HepG2 (cell line): ENCODE data around the gene ZC3H7B. TPM values are rescaled to one million over a fixed set of nuclear protein-coding genes. Genes with fewer than 3 reads are reported as not detected.
A peak's percentile ranks its signal among the peaks of the same experiment; 100 is the strongest.

Source experiments
- KLF12 ChIP-seq: sonication (generic); formaldehyde crosslinking; IDR thresholded peaks from 2 replicates; pipeline ENCODE4 v1.4.0; 2020; ENCODE audit warnings: missing genetic modification reagents, borderline replicate concordance
- MZF1 ChIP-seq: sonication (generic); formaldehyde crosslinking; IDR thresholded peaks from 2 replicates; pipeline ENCODE4 v1.8.1; 2023; ENCODE audit warnings: mild to moderate bottlenecking, missing genetic modification reagents, borderline replicate concordance
- NBN ChIP-seq: fragments of 450-650 bp; conservative IDR thresholded peaks from 2 replicates; pipeline ENCODE4 v1.6.1; 2017
- NFE2L1 ChIP-seq: sonication (generic); formaldehyde crosslinking; IDR thresholded peaks from 2 replicates; pipeline ENCODE4 v1.4.0; 2020; ENCODE audit warnings: missing genetic modification reagents, mild to moderate bottlenecking, borderline replicate concordance
- REL ChIP-seq: sonication (generic); formaldehyde crosslinking; conservative IDR thresholded peaks from 2 replicates; pipeline ENCODE4 v1.8.0; 2022; ENCODE audit warnings: mild to moderate bottlenecking, missing genetic modification reagents, moderate library complexity
- TCF7L2 ChIP-seq: IDR thresholded peaks from 2 replicates; pipeline ENCODE4 v1.6.1; 2011; ENCODE audit warnings: mild to moderate bottlenecking, low read depth, low read length, moderate library complexity
- THAP11 ChIP-seq: IDR thresholded peaks from 2 replicates; pipeline ENCODE4 v1.6.1; 2016; ENCODE audit warnings: missing biosample characterization, missing genetic modification reagents
- ZBTB20 ChIP-seq: sonication (generic); formaldehyde crosslinking; IDR thresholded peaks from 2 replicates; pipeline ENCODE4 v1.8.1; 2023; ENCODE audit warnings: missing genetic modification reagents, low read depth, mild to moderate bottlenecking, borderline replicate concordance
- ZMAT3 ChIP-seq: sonication (generic); formaldehyde crosslinking; conservative IDR thresholded peaks from 2 replicates; pipeline ENCODE4 v1.7.0; 2021; ENCODE audit warnings: missing genetic modification reagents
- ZNF124 ChIP-seq: sonication (generic); formaldehyde crosslinking; IDR thresholded peaks from 2 replicates; pipeline ENCODE4 v1.4.0; 2020; ENCODE audit warnings: missing genetic modification reagents
- ZNF549 ChIP-seq: sonication (generic); formaldehyde crosslinking; IDR thresholded peaks from 2 replicates; pipeline ENCODE4 v1.5.0; 2020; ENCODE audit warnings: missing genetic modification reagents
- ZNF790 ChIP-seq: sonication (generic); formaldehyde crosslinking; IDR thresholded peaks from 2 replicates; pipeline ENCODE4 v1.8.0; 2022; ENCODE audit warnings: missing genetic modification reagents, mild to moderate bottlenecking, borderline replicate concordance
- polyA plus RNA-seq, 8 experiments: library from polyadenylated mRNA; depleted of rRNA in 3 of 8; stranded (reverse) in 7 of 8; unstranded in 1 of 8; fragments of >200 nt; fragmentation: Illumina TruSeq in 4 of 8; extraction: Trizol in 4 of 8; gene quantifications; 2 replicates each; pipeline versions ENCODE4 v1.2.1 to v1.2.3, GENCODE V29; 2011 to 2016; ENCODE audit warnings: low read depth in 4 of 8, missing spikeins in 1 of 8, mixed read lengths in 1 of 8; ENCODE audit not compliant: insufficient read depth in 1 of 8
- total RNA-seq, 5 experiments: library from RNA; depleted of rRNA; stranded (reverse); fragments of >200 nt; fragmentation: Illumina TruSeq; extraction: Trizol; gene quantifications; 2 replicates each; pipeline ENCODE4 v1.2.3, GENCODE V29; 2016; ENCODE audit warnings: low read depth in 1 of 5
- TF ChIP-seq, protein P1 (sequence below): sonication (generic); formaldehyde crosslinking; IDR thresholded peaks from 2 replicates; pipeline ENCODE4 v1.5.0; 2020; ENCODE audit warnings: mild to moderate bottlenecking, missing genetic modification reagents, borderline replicate concordance
- TF ChIP-seq, protein P2 (sequence below): sonication (generic); formaldehyde crosslinking; conservative IDR thresholded peaks from 2 replicates; pipeline ENCODE4 v1.4.0; 2020; ENCODE audit warnings: missing genetic modification reagents
- TF ChIP-seq, protein P3 (sequence below): sonication (generic); formaldehyde crosslinking; IDR thresholded peaks from 2 replicates; pipeline ENCODE4 v1.4.0; 2020; ENCODE audit warnings: mild to moderate bottlenecking, missing genetic modification reagents, borderline replicate concordance
- TF ChIP-seq, protein P4 (sequence below): IDR thresholded peaks from 2 replicates; pipeline ENCODE4 v1.6.1; 2016; ENCODE audit warnings: low read depth, control low read depth

ZC3H7B gene
- total and polyA plus RNA-seq, 2 of the 13 experiments (the other 11 are each of a cell fraction or from before 2014, with no cell fraction given): 26.4 to 37.2 TPM

DNA sequence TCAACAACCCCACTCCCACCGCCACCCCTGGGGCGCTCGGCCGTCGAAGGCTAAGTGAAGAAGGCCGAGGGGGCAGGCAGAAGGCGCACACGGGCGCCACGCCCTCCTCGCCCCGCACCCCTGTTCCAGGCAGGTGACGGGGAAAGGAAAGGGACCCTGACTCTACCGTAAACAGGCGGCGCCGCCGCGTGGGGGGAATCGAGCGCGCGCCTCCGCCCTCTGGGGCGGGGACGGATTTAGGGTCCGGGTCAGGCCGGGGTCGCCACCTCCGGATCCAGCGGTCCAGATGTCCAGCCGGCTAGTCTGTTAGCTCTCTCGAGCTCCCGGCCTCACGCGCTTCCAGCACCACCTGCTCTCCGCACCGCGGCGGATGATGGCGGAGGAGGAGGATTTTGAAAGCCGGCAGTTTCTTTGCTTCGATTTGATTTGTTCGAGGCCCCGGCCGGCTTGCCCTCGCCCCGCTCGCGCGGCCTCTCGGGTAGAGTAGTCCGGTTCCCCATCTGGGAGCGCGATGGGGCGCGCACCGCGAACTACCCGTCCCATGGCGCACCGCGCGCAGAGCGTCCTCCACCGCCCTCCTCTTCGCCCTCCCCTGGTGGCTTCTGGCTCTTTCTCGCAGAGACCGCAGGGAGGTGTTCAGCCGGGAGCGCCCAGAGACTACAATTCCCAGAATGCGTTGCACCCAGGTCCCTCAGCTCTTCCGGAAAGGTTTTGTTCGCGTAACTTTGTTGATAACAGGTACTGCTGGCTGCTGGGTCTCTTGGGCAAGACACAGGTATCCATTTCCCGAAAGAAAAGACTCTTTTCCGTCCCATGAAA, 15.3 kb upstream of the ZC3H7B start, which contains the start of gene RANGAP1 (continued):
- no peak for TF ChIP-seq TCF7L2
- TF ChIP-seq, protein P1, sequence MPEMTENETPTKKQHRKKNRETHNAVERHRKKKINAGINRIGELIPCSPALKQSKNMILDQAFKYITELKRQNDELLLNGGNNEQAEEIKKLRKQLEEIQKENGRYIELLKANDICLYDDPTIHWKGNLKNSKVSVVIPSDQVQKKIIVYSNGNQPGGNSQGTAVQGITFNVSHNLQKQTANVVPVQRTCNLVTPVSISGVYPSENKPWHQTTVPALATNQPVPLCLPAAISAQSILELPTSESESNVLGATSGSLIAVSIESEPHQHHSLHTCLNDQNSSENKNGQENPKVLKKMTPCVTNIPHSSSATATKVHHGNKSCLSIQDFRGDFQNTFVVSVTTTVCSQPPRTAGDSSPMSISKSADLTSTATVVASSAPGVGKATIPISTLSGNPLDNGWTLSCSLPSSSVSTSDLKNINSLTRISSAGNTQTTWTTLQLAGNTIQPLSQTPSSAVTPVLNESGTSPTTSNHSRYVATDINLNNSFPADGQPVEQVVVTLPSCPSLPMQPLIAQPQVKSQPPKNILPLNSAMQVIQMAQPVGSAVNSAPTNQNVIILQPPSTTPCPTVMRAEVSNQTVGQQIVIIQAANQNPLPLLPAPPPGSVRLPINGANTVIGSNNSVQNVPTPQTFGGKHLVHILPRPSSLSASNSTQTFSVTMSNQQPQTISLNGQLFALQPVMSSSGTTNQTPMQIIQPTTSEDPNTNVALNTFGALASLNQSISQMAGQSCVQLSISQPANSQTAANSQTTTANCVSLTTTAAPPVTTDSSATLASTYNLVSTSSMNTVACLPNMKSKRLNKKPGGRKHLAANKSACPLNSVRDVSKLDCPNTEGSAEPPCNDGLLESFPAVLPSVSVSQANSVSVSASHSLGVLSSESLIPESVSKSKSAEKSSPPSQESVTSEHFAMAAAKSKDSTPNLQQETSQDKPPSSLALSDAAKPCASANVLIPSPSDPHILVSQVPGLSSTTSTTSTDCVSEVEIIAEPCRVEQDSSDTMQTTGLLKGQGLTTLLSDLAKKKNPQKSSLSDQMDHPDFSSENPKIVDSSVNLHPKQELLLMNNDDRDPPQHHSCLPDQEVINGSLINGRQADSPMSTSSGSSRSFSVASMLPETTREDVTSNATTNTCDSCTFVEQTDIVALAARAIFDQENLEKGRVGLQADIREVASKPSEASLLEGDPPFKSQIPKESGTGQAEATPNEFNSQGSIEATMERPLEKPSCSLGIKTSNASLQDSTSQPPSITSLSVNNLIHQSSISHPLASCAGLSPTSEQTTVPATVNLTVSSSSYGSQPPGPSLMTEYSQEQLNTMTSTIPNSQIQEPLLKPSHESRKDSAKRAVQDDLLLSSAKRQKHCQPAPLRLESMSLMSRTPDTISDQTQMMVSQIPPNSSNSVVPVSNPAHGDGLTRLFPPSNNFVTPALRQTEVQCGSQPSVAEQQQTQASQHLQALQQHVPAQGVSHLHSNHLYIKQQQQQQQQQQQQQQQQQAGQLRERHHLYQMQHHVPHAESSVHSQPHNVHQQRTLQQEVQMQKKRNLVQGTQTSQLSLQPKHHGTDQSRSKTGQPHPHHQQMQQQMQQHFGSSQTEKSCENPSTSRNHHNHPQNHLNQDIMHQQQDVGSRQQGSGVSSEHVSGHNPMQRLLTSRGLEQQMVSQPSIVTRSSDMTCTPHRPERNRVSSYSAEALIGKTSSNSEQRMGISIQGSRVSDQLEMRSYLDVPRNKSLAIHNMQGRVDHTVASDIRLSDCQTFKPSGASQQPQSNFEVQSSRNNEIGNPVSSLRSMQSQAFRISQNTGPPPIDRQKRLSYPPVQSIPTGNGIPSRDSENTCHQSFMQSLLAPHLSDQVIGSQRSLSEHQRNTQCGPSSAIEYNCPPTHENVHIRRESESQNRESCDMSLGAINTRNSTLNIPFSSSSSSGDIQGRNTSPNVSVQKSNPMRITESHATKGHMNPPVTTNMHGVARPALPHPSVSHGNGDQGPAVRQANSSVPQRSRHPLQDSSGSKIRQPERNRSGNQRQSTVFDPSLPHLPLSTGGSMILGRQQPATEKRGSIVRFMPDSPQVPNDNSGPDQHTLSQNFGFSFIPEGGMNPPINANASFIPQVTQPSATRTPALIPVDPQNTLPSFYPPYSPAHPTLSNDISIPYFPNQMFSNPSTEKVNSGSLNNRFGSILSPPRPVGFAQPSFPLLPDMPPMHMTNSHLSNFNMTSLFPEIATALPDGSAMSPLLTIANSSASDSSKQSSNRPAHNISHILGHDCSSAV (CRISPR knock-in tag): no peak
- no peak for TF ChIP-seq ZNF790 (CRISPR knock-in tag)
- TF ChIP-seq MZF1: no peak
- no peak for TF ChIP-seq NFE2L1 (CRISPR knock-in tag)
- peak; percentile 98 for TF ChIP-seq THAP11 (CRISPR knock-in tag)
- TF ChIP-seq, protein P2, sequence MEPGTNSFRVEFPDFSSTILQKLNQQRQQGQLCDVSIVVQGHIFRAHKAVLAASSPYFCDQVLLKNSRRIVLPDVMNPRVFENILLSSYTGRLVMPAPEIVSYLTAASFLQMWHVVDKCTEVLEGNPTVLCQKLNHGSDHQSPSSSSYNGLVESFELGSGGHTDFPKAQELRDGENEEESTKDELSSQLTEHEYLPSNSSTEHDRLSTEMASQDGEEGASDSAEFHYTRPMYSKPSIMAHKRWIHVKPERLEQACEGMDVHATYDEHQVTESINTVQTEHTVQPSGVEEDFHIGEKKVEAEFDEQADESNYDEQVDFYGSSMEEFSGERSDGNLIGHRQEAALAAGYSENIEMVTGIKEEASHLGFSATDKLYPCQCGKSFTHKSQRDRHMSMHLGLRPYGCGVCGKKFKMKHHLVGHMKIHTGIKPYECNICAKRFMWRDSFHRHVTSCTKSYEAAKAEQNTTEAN (CRISPR knock-in tag): peak; percentile 17; the same call in 1 of the 2 replicates
- TF ChIP-seq KLF12 (CRISPR knock-in tag): no peak; the same call in 1 of the 2 replicates
- no peak for TF ChIP-seq ZNF549 (CRISPR knock-in tag)
- TF ChIP-seq, protein P3, sequence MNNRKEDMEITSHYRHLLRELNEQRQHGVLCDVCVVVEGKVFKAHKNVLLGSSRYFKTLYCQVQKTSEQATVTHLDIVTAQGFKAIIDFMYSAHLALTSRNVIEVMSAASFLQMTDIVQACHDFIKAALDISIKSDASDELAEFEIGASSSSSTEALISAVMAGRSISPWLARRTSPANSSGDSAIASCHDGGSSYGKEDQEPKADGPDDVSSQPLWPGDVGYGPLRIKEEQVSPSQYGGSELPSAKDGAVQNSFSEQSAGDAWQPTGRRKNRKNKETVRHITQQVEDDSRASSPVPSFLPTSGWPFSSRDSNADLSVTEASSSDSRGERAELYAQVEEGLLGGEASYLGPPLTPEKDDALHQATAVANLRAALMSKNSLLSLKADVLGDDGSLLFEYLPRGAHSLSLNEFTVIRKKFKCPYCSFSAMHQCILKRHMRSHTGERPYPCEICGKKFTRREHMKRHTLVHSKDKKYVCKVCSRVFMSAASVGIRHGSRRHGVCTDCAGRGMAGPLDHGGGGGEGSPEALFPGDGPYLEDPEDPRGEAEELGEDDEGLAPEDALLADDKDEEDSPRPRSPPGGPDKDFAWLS: no peak
- TF ChIP-seq REL (CRISPR knock-in tag): no peak
- TF ChIP-seq, protein P4, sequence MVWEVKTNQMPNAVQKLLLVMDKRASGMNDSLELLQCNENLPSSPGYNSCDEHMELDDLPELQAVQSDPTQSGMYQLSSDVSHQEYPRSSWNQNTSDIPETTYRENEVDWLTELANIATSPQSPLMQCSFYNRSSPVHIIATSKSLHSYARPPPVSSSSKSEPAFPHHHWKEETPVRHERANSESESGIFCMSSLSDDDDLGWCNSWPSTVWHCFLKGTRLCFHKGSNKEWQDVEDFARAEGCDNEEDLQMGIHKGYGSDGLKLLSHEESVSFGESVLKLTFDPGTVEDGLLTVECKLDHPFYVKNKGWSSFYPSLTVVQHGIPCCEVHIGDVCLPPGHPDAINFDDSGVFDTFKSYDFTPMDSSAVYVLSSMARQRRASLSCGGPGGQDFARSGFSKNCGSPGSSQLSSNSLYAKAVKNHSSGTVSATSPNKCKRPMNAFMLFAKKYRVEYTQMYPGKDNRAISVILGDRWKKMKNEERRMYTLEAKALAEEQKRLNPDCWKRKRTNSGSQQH (CRISPR knock-in tag): 0 out of 2 replicates have a peak, but pooled peaks have one; percentile 12
- no peak for TF ChIP-seq ZNF124 (CRISPR knock-in tag)
- no peak for TF ChIP-seq ZBTB20 (CRISPR knock-in tag)
- no peak for TF ChIP-seq ZMAT3
- TF ChIP-seq NBN: no peak
